Measurements from ENCODE around the gene HOXC9.

Gene HOXC9

GRCh38 chr12:54046809-54047159 is 46.8 kb downstream of the HOXC9 start:
- H3K27ac ChIP-seq: no peak overlapping the region
- no peak for DNase-seq (ENCODE audit: low read depth, low spot score)

DNA sequence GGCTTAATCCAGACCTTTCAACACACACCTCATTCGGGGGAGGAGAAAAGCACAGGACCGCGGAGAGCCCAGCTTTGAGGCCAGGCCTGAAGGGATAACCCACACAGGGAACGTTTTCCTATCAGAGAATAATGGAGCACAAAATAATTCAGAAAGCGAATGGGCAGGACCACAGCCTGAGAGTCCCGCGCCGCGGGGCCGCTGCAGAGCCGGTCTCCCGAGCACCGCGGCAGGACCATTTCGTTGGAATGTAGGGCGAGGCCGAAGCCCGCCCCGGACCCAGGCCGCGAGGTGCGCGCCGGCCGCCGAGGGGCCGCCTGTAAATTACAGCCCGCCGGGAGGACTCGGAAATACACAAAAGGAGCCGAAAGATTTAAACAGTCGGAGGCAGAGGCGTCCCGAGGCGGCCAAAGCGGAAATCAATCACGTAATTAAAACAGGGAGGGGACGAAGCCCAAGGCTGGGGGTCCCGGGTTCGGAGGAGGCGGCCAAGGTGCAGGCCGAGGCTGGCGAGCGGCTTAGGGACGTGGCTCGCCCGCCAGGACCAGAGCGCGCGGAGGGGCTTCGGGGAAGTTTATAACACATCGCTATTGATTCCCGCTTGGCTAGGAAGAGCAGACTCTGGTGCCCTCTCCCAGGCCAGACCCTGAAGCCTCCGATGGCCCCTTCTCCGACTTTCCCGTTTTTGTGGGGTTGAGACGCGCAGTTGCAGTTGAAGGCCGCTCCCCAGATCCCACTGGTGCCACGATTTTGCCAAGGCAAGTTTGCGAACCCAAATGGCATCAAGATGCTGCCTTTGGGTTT is 47.4 kb downstream of the HOXC9 start:
- no peak for DNase-seq (ENCODE audit: low read depth, low spot score)
- H3K27ac ChIP-seq: no peak overlapping the region

GRCh38 chr12:54047964-54048303 is 48.0 kb downstream of the HOXC9 start:
- DNase-seq (ENCODE audit: low read depth, low spot score): no peak
- no peak overlapping the region for H3K27ac ChIP-seq

DNA sequence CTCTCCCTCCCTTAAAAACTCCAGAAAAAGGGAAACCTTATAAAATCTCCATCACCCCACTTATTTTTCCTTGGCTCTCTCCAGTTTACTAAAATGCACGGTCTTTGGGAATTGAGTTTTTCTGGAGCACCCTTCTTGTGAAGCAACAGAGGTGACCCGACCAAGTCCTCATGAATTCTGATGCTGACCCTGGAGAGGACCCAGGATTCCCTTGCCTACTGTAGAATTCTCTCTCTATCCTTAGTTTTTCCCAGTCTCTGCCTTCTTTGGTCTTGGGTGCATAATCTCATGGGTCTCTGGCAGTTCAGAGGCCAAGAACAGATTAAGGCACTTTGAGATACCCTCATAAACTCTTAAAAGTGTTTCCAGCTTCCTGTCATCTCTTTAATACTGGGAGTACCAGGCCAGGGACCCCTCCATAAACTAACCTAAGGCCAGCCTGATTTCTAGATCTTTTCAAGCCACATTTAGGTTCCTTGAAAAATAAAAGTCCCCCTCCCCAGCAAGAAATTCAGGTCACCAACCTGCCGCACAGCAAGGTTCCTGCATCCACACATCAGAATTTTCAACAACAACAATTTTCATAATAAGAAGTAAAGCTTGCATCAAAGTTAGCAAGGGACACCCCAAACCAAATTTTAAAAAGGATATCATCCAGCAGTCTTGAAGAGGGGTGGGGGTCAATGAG is 48.6 kb downstream of the HOXC9 start:
- DNase-seq (ENCODE audit: low read depth, low spot score): no peak

GRCh38 chr12:54049108-54049507 is 49.1 kb downstream of the HOXC9 start:
- no peak for DNase-seq (ENCODE audit: low read depth, low spot score)
- no peak overlapping the region for H3K27ac ChIP-seq

More for the DNA sequence above, 48.6 kb downstream of the HOXC9 start:
- H3K27ac ChIP-seq: no peak overlapping the region

GRCh38 chr12:54050482-54050810 is 50.5 kb downstream of the HOXC9 start:
- H3K27ac ChIP-seq: no peak overlapping the region
- no peak for DNase-seq (ENCODE audit: low read depth, low spot score)

- DNase-seq (ENCODE audit: low read depth, low spot score): no peak
- no peak overlapping the region for H3K27ac ChIP-seq
Measured at GRCh38 chr12:54051026-54051842, 51.3 kb downstream of the HOXC9 start.

GRCh38 chr12:54051874-54052437 is 52.0 kb downstream of the HOXC9 start:
- no peak for DNase-seq (ENCODE audit: low read depth, low spot score)
- no peak overlapping the region for H3K27ac ChIP-seq

GRCh38 chr12:54052438-54053002 is 52.6 kb downstream of the HOXC9 start:
- no peak overlapping the region for H3K27ac ChIP-seq
- DNase-seq (ENCODE audit: low read depth, low spot score): no peak

Measured in epithelial cell of prostate (primary cell).